IMR-90 (cell line): ENCODE results near the gene CDH23. TPM values are rescaled to one million over a fixed set of nuclear protein-coding genes. Genes with fewer than 3 reads are reported as not detected.

Experiments
- ATAC-seq: fragments of 200-7000 bp; cut with Tn5 transposase; 2 replicates; pipeline ENCODE4 v1.9.1; 2020; ENCODE audit warnings: low read depth, mild to moderate bottlenecking, moderate library complexity
- BruUV-seq: library from RNA; stranded (reverse); fragments of 400-500 nt; replicated peaks from 2 replicates; lab custom pipeline; 2021; lab: Mats Ljungman, UMichigan
- CTCF ChIA-PET: fragments of 300-600 bp; formaldehyde crosslinking; extraction: SDS; loops from one replicate; lab custom pipeline; 2021; ENCODE audit warnings: antibody characterized with exemption; lab: Yijun Ruan, JAX
- POLR2A ChIA-PET: fragments of 300-600 bp; sonication (Branson Sonifier 250); formaldehyde crosslinking; loops from one replicate; lab custom pipeline; 2022; ENCODE audit warnings: antibody characterized with exemption; ENCODE audit not compliant: unreplicated experiment; lab: Charles Lee
- DNase-seq: peaks from one replicate; pipeline ENCODE4 v3.0.0; 2013
- H2AFZ ChIP-seq: replicated peaks from 2 replicates; pipeline ENCODE3; 2013; ENCODE audit warnings: low read length, mild to moderate bottlenecking; ENCODE audit not compliant: poor library complexity
- H2AK5ac ChIP-seq: 2 replicates; pipeline ENCODE4 v1.6.1; 2013; ENCODE audit warnings: low read depth, low read length, inconsistent platforms
- H2AK9ac ChIP-seq: replicated peaks from 2 replicates; pipeline ENCODE3; 2013; ENCODE audit warnings: mild to moderate bottlenecking, low read depth, low read length, moderate library complexity; ENCODE audit not compliant: poor library complexity
- H2BK120ac ChIP-seq: 2 replicates; pipeline ENCODE4 v1.6.1; 2013; ENCODE audit warnings: low read depth, low read length, inconsistent platforms
- H2BK15ac ChIP-seq: 3 replicates; pipeline ENCODE4 v1.6.1; 2013; ENCODE audit warnings: low read depth, low read length, inconsistent platforms
- H2BK20ac ChIP-seq: 2 replicates; pipeline ENCODE4 v1.6.1; 2013; ENCODE audit warnings: low read depth, mild to moderate bottlenecking, inconsistent platforms, low read length, moderate library complexity
- H2BK5ac ChIP-seq: 2 replicates; pipeline ENCODE4 v1.6.1; 2013; ENCODE audit warnings: mild to moderate bottlenecking, low read depth, low read length, inconsistent platforms; ENCODE audit not compliant: poor library complexity, severe bottlenecking
- H3K14ac ChIP-seq: replicated peaks from 2 replicates; pipeline ENCODE4 v1.6.1; 2013; ENCODE audit warnings: low read depth, low read length, inconsistent platforms
- H3K18ac ChIP-seq: 2 replicates; pipeline ENCODE4 v1.6.1; 2013; ENCODE audit warnings: low read depth, low read length, control low read depth
- H3K23ac ChIP-seq: 2 replicates; pipeline ENCODE4 v1.6.1; 2013; ENCODE audit warnings: low read depth, low read length, inconsistent platforms
- H3K27ac ChIP-seq: 2 replicates; pipeline ENCODE4 v1.5.1; 2013; ENCODE audit warnings: mild to moderate bottlenecking, control low read depth, low read length; ENCODE audit not compliant: insufficient read depth
- H3K27me3 ChIP-seq: 2 replicates; pipeline ENCODE4 v1.6.1; 2013; ENCODE audit warnings: low read length; ENCODE audit not compliant: control insufficient read depth, insufficient read depth
- H3K36me3 ChIP-seq: 2 replicates; pipeline ENCODE4 v1.6.1; 2013; ENCODE audit warnings: low read length, mixed read lengths; ENCODE audit not compliant: control insufficient read depth, insufficient read depth
- H3K4ac ChIP-seq: 2 replicates; pipeline ENCODE4 v1.6.1; 2013; ENCODE audit warnings: low read depth, low read length, inconsistent platforms
- H3K4me1 ChIP-seq: 2 replicates; pipeline ENCODE4 v1.6.1; 2013; ENCODE audit warnings: low read length, mixed read lengths; ENCODE audit not compliant: control insufficient read depth, insufficient read depth
- H3K4me2 ChIP-seq: 2 replicates; pipeline ENCODE4 v1.6.1; 2013; ENCODE audit warnings: low read depth, mild to moderate bottlenecking, control low read depth, low read length, moderate library complexity
- H3K4me3 ChIP-seq: 2 replicates; pipeline ENCODE4 v1.5.1; 2013; ENCODE audit warnings: low read depth, mild to moderate bottlenecking, control low read depth, low read length, moderate library complexity; ENCODE audit not compliant: insufficient read depth
- H3K56ac ChIP-seq: 2 replicates; pipeline ENCODE4 v1.6.1; 2013; ENCODE audit warnings: low read length, inconsistent platforms; ENCODE audit not compliant: insufficient read depth; ENCODE audit errors: extremely low read depth
- H3K79me1 ChIP-seq, 2 experiments: 2 replicates each; pipeline ENCODE4 v1.6.1; 2013; ENCODE audit warnings: low read length in 2 of 2, inconsistent platforms in 1 of 2, low read depth in 1 of 2
- H3K9ac ChIP-seq: 2 replicates; pipeline ENCODE4 v1.6.1; 2013; ENCODE audit warnings: low read depth, low read length, control low read depth
- H3K9me1 ChIP-seq: 2 replicates; pipeline ENCODE4 v1.6.1; 2013; ENCODE audit warnings: low read length, inconsistent platforms; ENCODE audit not compliant: insufficient read depth
- H3K9me3 ChIP-seq: 2 replicates; pipeline ENCODE4 v1.6.1; 2013; ENCODE audit warnings: low read length; ENCODE audit not compliant: control insufficient read depth, insufficient read depth
- H4K20me1 ChIP-seq: 2 replicates; pipeline ENCODE4 v1.6.1; 2013; ENCODE audit warnings: low read length, inconsistent platforms; ENCODE audit not compliant: insufficient read depth
- H4K5ac ChIP-seq: 2 replicates; pipeline ENCODE4 v1.6.1; 2013; ENCODE audit warnings: mild to moderate bottlenecking, low read depth, low read length, control low read depth
- H4K8ac ChIP-seq, 2 experiments: 2 replicates each; pipeline ENCODE4 v1.6.1; 2013; ENCODE audit warnings: low read depth in 2 of 2, low read length in 2 of 2, control low read depth in 1 of 2, inconsistent platforms in 1 of 2
- H4K91ac ChIP-seq: 2 replicates; pipeline ENCODE4 v1.6.1; 2013; ENCODE audit warnings: low read depth, low read length, inconsistent platforms; ENCODE audit not compliant: insufficient read depth
- BHLHE40 ChIP-seq: fragments of 150-350 bp; IDR thresholded peaks from 2 replicates; pipeline ENCODE4 v1.6.1; 2016; ENCODE audit warnings: mild to moderate bottlenecking, low read depth, low read length
- CEBPB ChIP-seq: IDR thresholded peaks from 2 replicates; pipeline ENCODE4 v1.6.1; 2012; ENCODE audit warnings: low read depth, low read length, improper control_type of control experiment
- CHD1 ChIP-seq: IDR thresholded peaks from 2 replicates; pipeline ENCODE4 v1.6.1; 2012; ENCODE audit warnings: low read depth, low read length, improper control_type of control experiment
- FOS ChIP-seq: fragments of 150-350 bp; IDR thresholded peaks from 2 replicates; pipeline ENCODE4 v1.6.1; 2016; ENCODE audit warnings: low read depth, low read length
- MAFK ChIP-seq: IDR thresholded peaks from 2 replicates; pipeline ENCODE4 v1.6.1; 2012; ENCODE audit warnings: low read depth, low read length, improper control_type of control experiment
- MAZ ChIP-seq: IDR thresholded peaks from 2 replicates; pipeline ENCODE4 v1.6.1; 2012; ENCODE audit warnings: low read depth, mild to moderate bottlenecking, low read length, improper control_type of control experiment, moderate library complexity, borderline replicate concordance
- MXI1 ChIP-seq: IDR thresholded peaks from 2 replicates; pipeline ENCODE4 v1.6.1; 2012; ENCODE audit warnings: low read depth, mild to moderate bottlenecking, low read length, moderate library complexity, borderline replicate concordance
- NFE2L2 ChIP-seq: fragments of 150-350 bp; IDR thresholded peaks from 2 replicates; pipeline ENCODE4 v1.6.1; 2016; ENCODE audit warnings: low read depth, mild to moderate bottlenecking, low read length
- RAD21 ChIP-seq: IDR thresholded peaks from 2 replicates; pipeline ENCODE4 v1.6.1; 2012; ENCODE audit warnings: low read length, improper control_type of control experiment
- RFX5 ChIP-seq: IDR thresholded peaks from 2 replicates; pipeline ENCODE4 v1.8.0; 2012; ENCODE audit warnings: low read depth, mild to moderate bottlenecking, low read length, moderate library complexity
- SMC3 ChIP-seq: fragments of 150-350 bp; IDR thresholded peaks from 2 replicates; pipeline ENCODE4 v1.6.1; 2016; ENCODE audit warnings: low read depth, mild to moderate bottlenecking, antibody characterized with exemption, low read length, moderate library complexity
- WGBS, 2 experiments: methylation state at CpG; one replicate each; pipeline versions ENCODE4 v1.1.5 to v1.1.7; 2013; ENCODE audit warnings: missing lambda C conversion rate in 2 of 2; ENCODE audit not compliant: insufficient read length in 1 of 2; ENCODE audit errors: extremely low coverage in 2 of 2; 5-methylcytosine and 5-hydroxymethylcytosine counted together
- dilution Hi-C: fragments of 300-500 bp; cut with HindIII; formaldehyde crosslinking; loops from one replicate; pipeline ENCODE4 v1.14.3; 2018; ENCODE audit warnings: low sequenced_read_pairs; ENCODE audit not compliant: unreplicated experiment
- in situ Hi-C: fragments of 300-500 bp; cut with MboI; formaldehyde crosslinking; loops from 3 replicates; pipeline ENCODE4 v1.14.3; 2019; ENCODE audit warnings: low sequenced_read_pairs, inconsistent platforms, mixed read lengths
- intact Hi-C: fragments of 100-400 bp; cut with micrococcal nuclease; formaldehyde crosslinking; loops from 2 replicates; pipeline ENCODE4 v1.10.0; 2022
- polyA plus RNA-seq, 3 experiments: library from polyadenylated mRNA; depleted of rRNA; stranded (reverse); fragments of >200 nt; gene quantifications; 2 replicates each; pipeline ENCODE4 v1.2.3, GENCODE V29; 2012; ENCODE audit warnings: low replicate concordance in 1 of 3
- total RNA-seq: library from RNA; depleted of rRNA; stranded (reverse); fragments of >200 nt; gene quantifications from 2 replicates; pipeline ENCODE4 v1.2.3, GENCODE V29; 2012
- TF ChIP-seq, protein P1 (sequence below): fragments of 150-350 bp; IDR thresholded peaks from 2 replicates; pipeline ENCODE4 v1.6.1; 2016; ENCODE audit warnings: low read depth, mild to moderate bottlenecking, low read length, moderate library complexity, borderline replicate concordance
- TF ChIP-seq, protein P2 (sequence below): fragments of 150-350 bp; IDR thresholded peaks from 2 replicates; pipeline ENCODE4 v1.6.1; 2017; ENCODE audit warnings: mild to moderate bottlenecking, antibody characterized with exemption, low read length, low read depth

Gene CDH23
- total and polyA plus RNA-seq, 2 of the 4 experiments (the other 2 are of a cell fraction): under 0.01 to 0.03 TPM

DNA sequence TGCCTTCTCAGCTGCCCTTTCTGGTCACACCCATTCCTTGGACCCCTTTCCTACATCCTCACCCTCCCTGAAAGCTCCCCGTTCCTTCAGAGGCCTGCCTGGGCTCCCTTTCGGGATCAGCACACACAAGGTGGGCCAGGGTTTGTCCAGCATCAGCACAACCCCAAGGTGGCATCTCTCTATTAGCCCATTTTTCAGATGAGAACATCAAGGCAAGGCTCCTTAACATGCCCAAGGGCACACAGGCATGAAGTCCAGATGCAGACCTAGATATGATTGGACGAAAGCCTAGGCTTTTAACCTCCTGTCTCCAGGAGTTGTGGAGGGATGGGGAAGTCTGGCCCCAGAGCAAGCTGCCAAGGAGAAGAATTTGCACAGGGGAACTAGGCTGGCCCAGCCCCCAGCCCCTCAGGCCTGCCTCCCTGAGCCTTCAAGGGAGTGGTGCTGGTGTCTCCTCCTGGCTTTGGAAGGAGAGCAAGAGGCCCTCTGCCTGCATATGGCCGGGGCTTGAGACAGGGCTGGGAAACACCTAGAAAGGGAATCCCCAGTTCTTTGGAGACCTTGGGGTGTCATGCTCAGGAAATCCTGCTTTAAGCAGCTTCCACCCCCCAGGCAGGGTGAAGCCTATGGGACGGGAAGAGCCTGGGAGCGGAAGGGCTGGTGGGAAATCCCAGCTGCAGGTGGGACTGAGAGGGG is 385.6 kb downstream of the CDH23 start:
- in situ Hi-C loops: no loop called here
- CTCF ChIA-PET: no interaction called here
- 56% methylated on average over 2 of the region's 6 CpGs; no CpG with 5 or more reads in 1 of the 2 experiments for WGBS, 2 experiments

More for the DNA sequence above, 385.6 kb downstream of the CDH23 start:
- Histone ChIP-seq H3K36me3 (no peaks in the 10 kb centered on the region), H3K4ac (no peak overlapping the region), H3K27me3 (peaks cover 67% of the 10 kb centered on the region), H3K18ac (no peak overlapping the region), H4K8ac (no peak overlapping the region), H4K91ac (no peak overlapping the region), H3K9me3 (no peaks in the 10 kb centered on the region), H3K14ac (no peak overlapping the region), H2AFZ (no peak overlapping the region), H4K20me1 (no peaks in the 10 kb centered on the region), H3K4me1 (no peaks in the 10 kb centered on the region), H3K9ac (no peak overlapping the region), H4K5ac (no peak overlapping the region), H2BK20ac (no peak overlapping the region), H3K79me1 (no peaks in the 10 kb centered on the region), H3K9me1 (no peaks in the 10 kb centered on the region; the same call in 1 of the 2 replicates), H3K4me3 (no peak overlapping the region), H3K56ac (no peak overlapping the region), H2BK120ac (no peak overlapping the region), H2BK15ac (no peak overlapping the region), H3K23ac (no peak overlapping the region), H2AK5ac (no peak overlapping the region), H3K27ac (no peak overlapping the region), H2AK9ac (no peak overlapping the region), H2BK5ac (no peak overlapping the region), H3K4me2 (no peak overlapping the region)
- ATAC-seq (no peak), DNase-seq (no peak)
- TF ChIP-seq MAZ: no peak
- TF ChIP-seq SMC3: no peak
- no peak for TF ChIP-seq BHLHE40
- TF ChIP-seq CEBPB: no peak
- no peak for TF ChIP-seq MAFK
- TF ChIP-seq RFX5: no peak
- TF ChIP-seq, protein P1, sequence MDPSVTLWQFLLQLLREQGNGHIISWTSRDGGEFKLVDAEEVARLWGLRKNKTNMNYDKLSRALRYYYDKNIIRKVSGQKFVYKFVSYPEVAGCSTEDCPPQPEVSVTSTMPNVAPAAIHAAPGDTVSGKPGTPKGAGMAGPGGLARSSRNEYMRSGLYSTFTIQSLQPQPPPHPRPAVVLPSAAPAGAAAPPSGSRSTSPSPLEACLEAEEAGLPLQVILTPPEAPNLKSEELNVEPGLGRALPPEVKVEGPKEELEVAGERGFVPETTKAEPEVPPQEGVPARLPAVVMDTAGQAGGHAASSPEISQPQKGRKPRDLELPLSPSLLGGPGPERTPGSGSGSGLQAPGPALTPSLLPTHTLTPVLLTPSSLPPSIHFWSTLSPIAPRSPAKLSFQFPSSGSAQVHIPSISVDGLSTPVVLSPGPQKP: no peak
- TF ChIP-seq RAD21: no peak
- no peak for TF ChIP-seq MXI1
- no peak for TF ChIP-seq CHD1
- TF ChIP-seq NFE2L2: no peak
- no peak for TF ChIP-seq FOS
- TF ChIP-seq, protein P2, sequence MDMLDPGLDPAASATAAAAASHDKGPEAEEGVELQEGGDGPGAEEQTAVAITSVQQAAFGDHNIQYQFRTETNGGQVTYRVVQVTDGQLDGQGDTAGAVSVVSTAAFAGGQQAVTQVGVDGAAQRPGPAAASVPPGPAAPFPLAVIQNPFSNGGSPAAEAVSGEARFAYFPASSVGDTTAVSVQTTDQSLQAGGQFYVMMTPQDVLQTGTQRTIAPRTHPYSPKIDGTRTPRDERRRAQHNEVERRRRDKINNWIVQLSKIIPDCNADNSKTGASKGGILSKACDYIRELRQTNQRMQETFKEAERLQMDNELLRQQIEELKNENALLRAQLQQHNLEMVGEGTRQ: no peak
- no TSS peak for BruUV-seq
- intact Hi-C loops (no loop called here), dilution Hi-C loops (no loop called here)
- POLR2A ChIA-PET: no interaction called here
